B cell (primary cell): ENCODE data around the gene INPP5B. TPM values are rescaled to one million over a fixed set of nuclear protein-coding genes. Genes with fewer than 3 reads are reported as not detected.

Source experiments
- ATAC-seq: fragments of 200-7000 bp; cut with Tn5 transposase; one replicate; pipeline ENCODE4 v1.10.0; 2021; ENCODE audit warnings: low read depth, mild to moderate bottlenecking, moderate number of reproducible peaks, moderate library complexity
- CTCF ChIA-PET: fragments of 350-600 bp; sonication (Branson Sonifier 250); formaldehyde crosslinking; loops from one replicate; lab custom pipeline; 2021; ENCODE audit warnings: antibody characterized with exemption, inconsistent platforms; lab: Charles Lee
- POLR2A ChIA-PET: fragments of 350-600 bp; sonication (Branson Sonifier 250); formaldehyde crosslinking; loops from one replicate; lab custom pipeline; 2021; ENCODE audit warnings: antibody characterized with exemption; lab: Charles Lee
- DNase-seq: peaks from one replicate; pipeline ENCODE4 v3.0.0; 2013
- H2AFZ ChIP-seq: 2 replicates; pipeline ENCODE4 v1.6.1; 2012; ENCODE audit warnings: mild to moderate bottlenecking, low read depth, low read length; ENCODE audit not compliant: insufficient read depth, poor library complexity, severe bottlenecking
- H3K27ac ChIP-seq, 2 donors: 1 replicate in 1 of 2; 2 replicates in 1 of 2; pipeline ENCODE4 v1.5.1; 2012 to 2013; ENCODE audit warnings: low read length in 2 of 2, mild to moderate bottlenecking in 2 of 2, moderate library complexity in 1 of 2
- H3K27me3 ChIP-seq, 4 experiments: fragments of 200-600 bp in 1 of 4; sonication (generic) in 1 of 4; replicated peaks in 1 of 4; 1 replicate in 2 of 4; 2 replicates in 2 of 4; pipeline versions ENCODE4 v1.6.1 to v1.7.0; 2013 to 2016; ENCODE audit warnings: low read length in 3 of 4, mild to moderate bottlenecking in 2 of 4, mixed read lengths in 1 of 4, moderate library complexity in 1 of 4; ENCODE audit not compliant: insufficient read depth in 4 of 4, control insufficient read depth in 3 of 4; ENCODE audit errors: control extremely low read depth in 1 of 4
- H3K36me3 ChIP-seq, 2 experiments: replicated peaks in 1 of 2; 1 replicate in 1 of 2; 2 replicates in 1 of 2; pipeline versions ENCODE4 v1.6.1 to v1.7.1; 2013; ENCODE audit warnings: low read length in 1 of 2; ENCODE audit not compliant: insufficient read depth in 2 of 2, control insufficient read depth in 1 of 2; ENCODE audit errors: control extremely low read depth in 1 of 2, extremely low read depth in 1 of 2
- H3K4me1 ChIP-seq, 2 donors: fragments of 200-600 bp in 1 of 2; sonication (generic) in 1 of 2; 1 replicate in 1 of 2; 2 replicates in 1 of 2; pipeline versions ENCODE4 v1.5.1 to v1.6.1; 2013 to 2017; ENCODE audit warnings: low read length in 2 of 2; ENCODE audit not compliant: control insufficient read depth in 2 of 2, insufficient read depth in 2 of 2
- H3K4me2 ChIP-seq: replicated peaks from 2 replicates; pipeline ENCODE3; 2012; ENCODE audit warnings: mild to moderate bottlenecking, low read depth, low read length; ENCODE audit not compliant: poor library complexity, severe bottlenecking
- H3K4me3 ChIP-seq, 5 experiments: fragments of 200-600 bp in 1 of 5; sonication (generic) in 1 of 5; 1 replicate in 3 of 5; 2 replicates in 2 of 5; pipeline versions ENCODE4 v1.5.1 to v1.7.0; 2011 to 2016; ENCODE audit warnings: low read length in 4 of 5, mild to moderate bottlenecking in 4 of 5, low read depth in 2 of 5, control low read depth in 1 of 5, moderate library complexity in 1 of 5; ENCODE audit not compliant: insufficient read depth in 1 of 5; ENCODE audit errors: control extremely low read depth in 1 of 5, extremely low read depth in 1 of 5
- H3K79me2 ChIP-seq: fragments of 200-600 bp; sonication (generic); one replicate; pipeline ENCODE4 v1.6.0; 2016; ENCODE audit warnings: low read length; ENCODE audit not compliant: control insufficient read depth, insufficient read depth
- H3K9ac ChIP-seq: fragments of 200-600 bp; sonication (generic); 2 replicates; pipeline ENCODE4 v1.6.1; 2017; ENCODE audit warnings: mild to moderate bottlenecking, low read length, moderate library complexity
- H3K9me3 ChIP-seq, 3 donors: one replicate each; pipeline versions ENCODE4 v1.6.1 to v1.7.1; 2013; ENCODE audit warnings: low read length in 2 of 3; ENCODE audit not compliant: control insufficient read depth in 2 of 3, insufficient read depth in 1 of 3; ENCODE audit errors: control extremely low read depth in 1 of 3
- H4K20me1 ChIP-seq: 2 replicates; pipeline ENCODE4 v1.6.0; 2012; ENCODE audit warnings: mild to moderate bottlenecking, low read length; ENCODE audit not compliant: insufficient read depth, control insufficient read depth, poor library complexity, severe bottlenecking
- H3K27ac Mint-ChIP-seq: one replicate; pipeline ENCODE4 v1.8.0; 2021; ENCODE audit warnings: mixed read lengths
- H3K27me3 Mint-ChIP-seq: one replicate; pipeline ENCODE4 v1.8.0; 2021; ENCODE audit warnings: mixed read lengths
- H3K4me1 Mint-ChIP-seq: one replicate; pipeline ENCODE4 v1.8.0; 2021; ENCODE audit warnings: mixed read lengths
- H3K4me3 Mint-ChIP-seq: one replicate; pipeline ENCODE4 v1.8.0; 2021; ENCODE audit warnings: mixed read lengths
- H3K9me3 Mint-ChIP-seq: one replicate; pipeline ENCODE4 v1.8.0; 2022; ENCODE audit warnings: mixed read lengths; ENCODE audit not compliant: insufficient read depth
- CTCF ChIP-seq: fragments of 200-600 bp; IDR thresholded peaks from one replicate; pipeline ENCODE4 v1.8.0; 2022; ENCODE audit warnings: antibody characterized with exemption, mild to moderate bottlenecking
- EZH2 ChIP-seq: IDR thresholded peaks from 2 replicates; pipeline ENCODE4 v1.6.1; 2012; ENCODE audit warnings: borderline replicate concordance, low read depth, mild to moderate bottlenecking, moderate library complexity, low read length; ENCODE audit not compliant: insufficient read depth, poor library complexity, severe bottlenecking
- WGBS: methylation state at CpG from one replicate; pipeline ENCODE4 v1.1.5; 2013; ENCODE audit warnings: missing lambda C conversion rate; ENCODE audit not compliant: insufficient coverage; 5-methylcytosine and 5-hydroxymethylcytosine counted together
- intact Hi-C: fragments of 100-400 bp; cut with micrococcal nuclease; formaldehyde crosslinking; loops from one replicate; pipeline ENCODE4 v1.10.0; 2022
- polyA plus RNA-seq: library from polyadenylated mRNA; depleted of rRNA; stranded (reverse); fragments of >200 nt; gene quantifications from 2 replicates; pipeline ENCODE4 v1.2.3, GENCODE V29; 2012
- total RNA-seq, 2 donors: library from RNA; stranded (reverse); fragments of 120-200 nt in 1 of 2; gene quantifications; 1 replicate in 1 of 2; 2 replicates in 1 of 2; pipeline versions ENCODE4 v1.2.3 to v1.2.4, GENCODE V29; 2013 to 2022

INPP5B gene
- total and polyA plus RNA-seq, 2 donors (not counting 1 experiment from before 2014, with no cell fraction given), result 45.4 to 63.3 TPM

- Histone ChIP-seq H3K9ac (no peak overlapping the region), H3K4me1 (peaks cover 26 to 36% of the 10 kb centered on the region in 2 donors), H2AFZ (peak overlapping the region; percentile 31), H3K27ac (peak overlapping the region; percentile 43 to 77), H3K27me3 (no peaks in the 10 kb centered on the region), H3K79me2 (peaks cover 84% of the 10 kb centered on the region), H3K9me3 (no peaks in the 10 kb centered on the region), H3K4me2 (peak overlapping the region; percentile 56), H3K36me3 (peaks cover 0 to 17% of the 10 kb centered on the region in 2 experiments), H3K4me3 (no peak overlapping the region), H4K20me1 (no peaks in the 10 kb centered on the region)
- intact Hi-C loops, result no loop called here
- Mint-ChIP-seq H3K9me3 (no peaks in the 10 kb centered on the region), H3K27me3 (no peaks in the 10 kb centered on the region), H3K27ac (no peak overlapping the region), H3K4me3 (no peak overlapping the region), H3K4me1 (peaks cover 40% of the 10 kb centered on the region)
- DNase-seq (peak; percentile 49), ATAC-seq (peak; percentile 39)
- TF ChIP-seq EZH2, result no peak
- no peak for TF ChIP-seq CTCF
- ChIA-PET POLR2A (interaction anchor here (0.7 to 1.0 kb wide), 2 partner anchors 80 to 87 kb away, joined by 4 to 5 read pairs; partner anchors contain the start of gene EPHA10), CTCF (interaction anchor here (1.3 to 3.5 kb wide), 3 partner anchors 8 to 46 kb away, joined by 3 to 16 read pairs (median 3); partner anchors contain the start of gene MTF1)
- 37% methylated on average over 2 of the region's 2 CpGs for WGBS
Observed at GRCh38 chr1:37851782-37852210, 95.1 kb downstream of the INPP5B start.

GRCh38 chr1:37851262-37851661, 95.6 kb downstream of the INPP5B start:
- Histone ChIP-seq H2AFZ (peak overlapping the region; percentile 31), H3K4me3 (no peak overlapping the region), H3K9me3 (no peaks in the 10 kb centered on the region), H3K9ac (no peak overlapping the region), H4K20me1 (no peaks in the 10 kb centered on the region), H3K4me2 (peak overlapping the region; percentile 56), H3K4me1 (peaks cover 31 to 40% of the 10 kb centered on the region in 2 donors), H3K27ac (peak overlapping the region; percentile 43 to 77), H3K79me2 (peaks cover 84% of the 10 kb centered on the region), H3K36me3 (peaks cover 0 to 15% of the 10 kb centered on the region in 2 experiments), H3K27me3 (no peaks in the 10 kb centered on the region)
- no peaks in the 10 kb centered on the region for H3K9me3 Mint-ChIP-seq
- no peak overlapping the region for H3K4me3 Mint-ChIP-seq
- ChIA-PET POLR2A (interaction anchor here (0.7 to 1.0 kb wide), 2 partner anchors 80 to 87 kb away, joined by 4 to 5 read pairs; partner anchors contain the start of gene EPHA10), CTCF (interaction anchor here (1.0 to 3.5 kb wide), 4 partner anchors 8 to 46 kb away, joined by 3 to 16 read pairs (median 3); partner anchors contain the start of gene MTF1)
- no peak overlapping the region for H3K27ac Mint-ChIP-seq
- DNase-seq, result no peak
- ATAC-seq, result no peak
- H3K4me1 Mint-ChIP-seq, result peaks cover 44% of the 10 kb centered on the region
- no peaks in the 10 kb centered on the region for H3K27me3 Mint-ChIP-seq
- intact Hi-C loops, result no loop called here
- TF ChIP-seq EZH2 (no peak), CTCF (no peak)
